Measurements from ENCODE around the gene EBNA1BP2.
"Not testable (repeated sequence)": the region's sequence is repeated elsewhere in the genome, so short reads cannot be mapped to it uniquely, and the experiment has no call there.

The EBNA1BP2 gene, protein sequence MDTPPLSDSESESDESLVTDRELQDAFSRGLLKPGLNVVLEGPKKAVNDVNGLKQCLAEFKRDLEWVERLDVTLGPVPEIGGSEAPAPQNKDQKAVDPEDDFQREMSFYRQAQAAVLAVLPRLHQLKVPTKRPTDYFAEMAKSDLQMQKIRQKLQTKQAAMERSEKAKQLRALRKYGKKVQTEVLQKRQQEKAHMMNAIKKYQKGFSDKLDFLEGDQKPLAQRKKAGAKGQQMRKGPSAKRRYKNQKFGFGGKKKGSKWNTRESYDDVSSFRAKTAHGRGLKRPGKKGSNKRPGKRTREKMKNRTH

GRCh38 chr1:43171876-43172526, at the start of gene EBNA1BP2, which contains the start of gene CFAP57:
EBNA1BP2 (minus strand) TSS chr1:43172290; CDS start chr1:43172118, 172 bp downstream.
CFAP57 (plus strand) TSS chr1:43172330; CDS start chr1:43172754, 424 bp downstream.
- in situ Hi-C loops (cut with MboI; ENCODE audit: low sequenced_read_pairs) = no loop called here

DNA sequence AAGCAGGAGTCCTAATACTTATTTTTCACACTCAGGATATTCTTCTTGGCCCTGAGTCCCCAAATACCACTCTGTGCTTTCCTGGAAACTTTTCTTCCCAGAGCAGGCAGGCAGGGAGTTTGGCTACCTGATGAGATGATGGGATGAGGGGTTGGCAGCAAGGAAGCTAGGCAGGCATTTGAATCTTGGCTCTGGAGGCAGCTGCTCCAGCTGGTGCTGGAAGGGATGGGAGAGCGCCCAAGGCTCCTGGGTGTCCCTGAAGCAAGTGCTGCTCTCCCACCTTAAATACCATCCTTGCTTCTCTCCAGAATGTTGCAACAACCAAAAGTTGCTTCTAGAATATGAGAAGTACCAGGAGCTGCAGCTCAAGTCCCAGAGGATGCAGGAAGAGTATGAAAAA, 49.7 kb upstream of the EBNA1BP2 start:
- in situ Hi-C loops (cut with MboI; ENCODE audit: low sequenced_read_pairs) = loop anchor here (10.0 kb wide), 1 partner anchor 193 kb away; no protein-coding TSS in a partner anchor

GRCh38 chr1:43220905-43221778, 49.1 kb upstream of the EBNA1BP2 start:
- in situ Hi-C loops (cut with MboI; ENCODE audit: low sequenced_read_pairs) = loop anchor here (10.0 kb wide), 1 partner anchor 194 kb away; no protein-coding TSS in a partner anchor

GRCh38 chr1:43217747-43218146, 45.7 kb upstream of the EBNA1BP2 start:
- in situ Hi-C loops (cut with MboI; ENCODE audit: low sequenced_read_pairs) = no loop called here

DNA sequence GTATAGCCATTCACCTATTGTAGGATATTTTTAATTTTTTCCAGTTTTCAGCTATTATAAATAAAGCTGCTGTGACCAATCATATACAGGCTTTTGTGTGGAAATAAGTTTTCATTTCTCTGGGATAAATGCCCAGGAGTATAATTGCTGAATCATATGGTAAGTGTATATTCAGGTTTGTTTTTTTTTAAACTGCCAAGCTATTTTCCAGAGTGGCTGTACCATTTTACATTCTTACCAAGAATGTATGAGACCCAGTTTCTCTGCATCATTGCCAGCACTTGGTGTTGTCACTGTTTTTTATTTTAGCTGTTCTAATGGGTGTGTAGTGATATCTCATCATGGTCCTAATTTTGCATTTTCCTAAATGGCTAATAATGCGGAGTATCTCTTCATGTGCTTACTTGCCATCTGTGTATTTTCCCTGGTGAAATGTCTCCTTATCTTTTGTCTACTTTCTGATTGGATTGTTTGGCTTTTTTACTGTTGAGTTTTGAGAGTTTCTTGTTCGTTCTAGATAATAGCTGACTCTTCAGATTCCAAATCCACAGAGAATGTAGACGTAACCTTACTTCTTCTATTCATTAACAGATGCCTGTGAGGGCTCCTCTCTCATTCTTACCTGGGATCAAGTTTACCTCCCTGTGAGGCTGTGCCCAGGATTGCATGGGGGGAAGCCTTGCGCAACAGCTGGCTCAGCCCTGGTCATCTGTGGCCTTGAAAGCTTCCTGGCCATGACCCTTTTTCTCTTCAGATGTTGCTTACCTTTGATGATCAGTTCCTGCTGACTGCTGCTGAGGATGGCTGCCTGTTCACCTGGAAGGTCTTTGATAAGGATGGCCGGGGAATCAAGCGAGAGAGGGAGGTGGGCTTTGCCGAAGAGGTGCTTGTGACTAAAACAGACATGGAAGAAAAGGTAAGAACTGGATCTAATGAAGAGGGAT, 42.7 kb upstream of the EBNA1BP2 start:
- in situ Hi-C loops (cut with MboI; ENCODE audit: low sequenced_read_pairs) = no loop called here

DNA sequence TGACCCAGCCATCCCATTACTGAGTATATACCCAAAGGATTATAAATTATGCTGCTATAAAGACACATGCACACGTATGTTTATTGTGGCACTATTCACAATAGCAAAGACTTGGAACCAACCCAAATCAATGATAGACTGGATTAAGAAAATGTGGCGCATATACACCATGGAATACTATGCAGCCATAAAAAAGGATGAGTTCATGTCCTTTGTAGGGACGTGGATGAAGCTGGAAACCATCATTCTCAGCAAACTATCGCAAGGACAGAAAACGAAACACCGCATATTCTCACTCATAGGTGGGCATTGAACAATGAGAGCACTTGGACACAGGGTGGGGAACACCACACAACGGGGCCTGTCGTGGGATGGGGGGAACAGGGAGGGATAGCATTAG, 36.2 kb upstream of the EBNA1BP2 start:
- in situ Hi-C loops (cut with MboI; ENCODE audit: low sequenced_read_pairs) = not testable (repeated sequence)

DNA sequence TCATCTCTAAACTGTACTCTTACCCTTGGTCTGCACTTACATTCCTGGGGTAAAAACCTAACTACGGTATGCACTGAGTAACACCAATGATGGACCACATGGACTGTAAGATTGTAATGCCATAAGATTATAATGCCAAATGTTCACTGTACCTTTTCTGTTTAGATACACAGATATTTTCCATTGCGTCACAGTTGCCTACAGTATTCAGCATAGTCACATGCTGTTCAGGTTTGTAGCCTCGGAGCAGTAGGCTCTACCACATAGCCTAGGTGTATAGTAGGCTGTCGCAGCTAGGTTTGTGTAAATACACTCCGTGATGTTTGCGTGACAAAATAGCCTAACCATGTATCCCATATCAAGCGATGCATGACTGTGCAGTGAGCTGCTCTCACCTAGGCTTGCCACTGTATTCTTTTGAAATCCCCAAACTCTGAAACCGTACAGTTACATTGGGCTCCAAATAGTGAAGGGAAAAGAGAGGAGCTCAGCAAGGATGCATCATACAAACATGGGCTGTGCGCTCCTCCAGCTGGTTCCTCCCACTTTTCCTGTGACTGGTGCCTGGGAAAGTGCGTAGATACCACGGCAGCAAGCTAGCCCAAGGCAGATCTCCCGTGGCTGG, 35.3 kb upstream of the EBNA1BP2 start:
- in situ Hi-C loops (cut with MboI; ENCODE audit: low sequenced_read_pairs) = no loop called here

DNA sequence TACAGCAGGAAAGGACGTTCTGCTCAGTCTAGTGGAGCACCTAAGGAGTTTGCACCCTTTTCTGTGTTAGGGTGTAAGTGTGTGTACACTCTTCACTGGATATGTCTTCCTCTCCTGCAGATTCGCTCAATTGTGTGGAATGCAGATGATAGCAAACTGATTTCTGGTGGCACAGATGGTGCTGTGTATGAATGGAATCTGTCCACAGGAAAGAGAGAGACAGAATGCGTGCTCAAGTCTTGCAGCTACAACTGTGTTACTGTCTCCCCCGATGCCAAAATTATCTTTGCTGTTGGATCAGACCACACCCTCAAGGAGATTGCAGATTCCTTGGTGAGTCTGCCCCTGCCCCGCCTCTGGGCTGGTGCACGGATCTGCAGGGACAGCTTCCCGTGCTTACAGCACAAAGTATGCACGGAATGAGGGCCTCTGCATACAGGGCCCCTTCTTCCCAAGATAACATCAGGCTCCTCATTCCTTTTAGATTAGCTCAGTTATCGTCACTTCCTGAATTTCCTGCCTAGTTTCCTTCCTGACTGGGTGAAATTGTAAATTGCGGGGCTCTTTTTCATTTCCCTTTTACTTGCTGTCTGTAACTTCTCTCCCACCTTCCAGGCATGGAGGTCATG, 34.6 kb upstream of the EBNA1BP2 start:
- in situ Hi-C loops (cut with MboI; ENCODE audit: low sequenced_read_pairs) = no loop called here

- in situ Hi-C loops (cut with MboI; ENCODE audit: low sequenced_read_pairs) = no loop called here
Observed at GRCh38 chr1:43205671-43206070, 33.6 kb upstream of the EBNA1BP2 start.

GRCh38 chr1:43204394-43204793, 32.3 kb upstream of the EBNA1BP2 start:
- in situ Hi-C loops (cut with MboI; ENCODE audit: low sequenced_read_pairs) = no loop called here

DNA sequence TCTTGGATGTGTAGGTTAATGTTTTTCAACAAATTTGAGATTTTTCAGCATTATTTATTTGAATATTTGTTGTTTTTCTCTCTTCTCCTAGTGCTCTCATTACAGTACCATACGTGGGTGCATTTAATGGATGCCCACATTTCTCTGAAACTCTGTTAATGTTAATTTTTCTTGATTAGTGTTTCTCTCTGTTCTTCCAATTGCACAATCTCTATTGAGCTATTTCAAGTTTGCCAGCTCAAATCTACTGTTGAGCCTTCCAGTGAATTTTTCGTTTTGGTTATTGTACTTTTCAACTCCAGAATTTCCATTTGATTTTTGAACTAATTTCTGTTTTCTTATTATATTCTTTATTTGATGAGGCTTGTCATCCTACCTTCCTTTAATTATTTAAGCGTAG, 31.8 kb upstream of the EBNA1BP2 start:
- in situ Hi-C loops (cut with MboI; ENCODE audit: low sequenced_read_pairs) = no loop called here

DNA sequence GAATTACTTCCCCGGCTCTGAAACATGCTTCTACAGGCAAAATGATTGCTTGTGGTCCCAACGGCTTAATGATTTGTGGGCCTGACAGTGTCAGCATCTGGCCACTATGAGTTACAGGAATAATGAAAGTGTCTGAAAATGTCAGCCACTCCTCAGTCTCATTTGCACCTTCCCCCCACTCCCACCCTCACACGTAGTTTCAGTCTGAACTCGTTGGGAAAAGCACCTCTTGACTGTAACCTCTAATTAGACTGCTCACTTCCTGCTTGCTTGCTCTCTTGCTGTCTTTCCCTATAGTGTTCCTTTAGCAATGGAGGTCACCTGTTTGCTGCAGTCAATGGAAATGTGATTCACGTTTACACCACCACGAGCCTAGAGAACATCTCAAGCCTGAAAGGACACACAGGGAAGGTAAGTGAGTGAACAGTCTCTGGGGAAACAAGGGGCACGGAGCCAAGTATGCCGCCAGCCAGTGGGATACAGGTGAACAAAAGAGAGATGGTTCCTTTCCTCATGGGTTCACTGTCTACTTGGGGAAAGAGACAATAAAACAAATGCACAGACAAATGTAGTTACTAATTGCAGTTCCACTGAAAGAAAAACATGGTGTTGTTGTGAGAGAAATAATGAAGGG, 27.1 kb upstream of the EBNA1BP2 start:
- in situ Hi-C loops (cut with MboI; ENCODE audit: low sequenced_read_pairs) = no loop called here

- in situ Hi-C loops (cut with MboI; ENCODE audit: low sequenced_read_pairs) = no loop called here
Observed at GRCh38 chr1:43197343-43198127, 25.4 kb upstream of the EBNA1BP2 start.

DNA sequence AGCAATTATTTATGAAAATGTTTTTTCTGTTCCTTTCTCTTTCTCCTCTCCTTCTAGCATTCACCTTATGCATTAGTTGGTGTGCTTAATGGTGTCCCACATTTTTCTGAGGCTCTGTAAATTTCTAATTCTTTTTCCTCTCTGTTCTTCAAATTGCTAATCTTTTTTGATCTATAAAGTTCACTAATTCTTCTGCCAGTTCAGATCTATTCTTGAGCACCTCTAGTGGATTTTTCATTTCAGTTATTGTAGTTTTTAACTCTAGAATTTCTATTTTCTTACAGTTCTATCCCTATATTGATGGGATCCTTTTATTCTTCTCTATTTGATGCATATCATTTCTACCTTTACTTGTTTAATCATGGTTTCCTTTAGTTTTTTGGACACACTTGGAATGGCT, 22.4 kb upstream of the EBNA1BP2 start:
- in situ Hi-C loops (cut with MboI; ENCODE audit: low sequenced_read_pairs) = no loop called here

- in situ Hi-C loops (cut with MboI; ENCODE audit: low sequenced_read_pairs) = no loop called here
Observed at GRCh38 chr1:43188106-43188505, 16.0 kb upstream of the EBNA1BP2 start.

GRCh38 chr1:43184995-43185394, 12.9 kb upstream of the EBNA1BP2 start:
- in situ Hi-C loops (cut with MboI; ENCODE audit: low sequenced_read_pairs) = no loop called here

DNA sequence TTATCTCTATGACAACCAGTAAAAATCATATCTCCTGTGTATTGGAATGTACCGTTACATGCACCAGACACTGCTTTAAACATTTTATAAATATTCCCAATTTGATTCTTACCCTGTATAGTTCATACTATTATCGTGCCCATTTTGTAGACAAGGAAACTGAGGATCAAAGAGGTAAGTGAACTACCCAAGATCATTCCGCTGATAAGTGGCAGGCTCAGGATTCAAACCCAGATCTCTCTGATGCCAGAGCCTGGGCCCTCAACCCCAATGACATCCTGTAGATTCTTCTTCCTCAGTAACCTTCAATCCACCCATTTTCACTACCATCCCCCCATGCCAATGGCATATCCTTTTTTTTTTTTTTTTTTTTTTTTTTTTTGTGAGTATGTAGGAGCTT, 12.3 kb upstream of the EBNA1BP2 start:
- in situ Hi-C loops (cut with MboI; ENCODE audit: low sequenced_read_pairs) = no loop called here

DNA sequence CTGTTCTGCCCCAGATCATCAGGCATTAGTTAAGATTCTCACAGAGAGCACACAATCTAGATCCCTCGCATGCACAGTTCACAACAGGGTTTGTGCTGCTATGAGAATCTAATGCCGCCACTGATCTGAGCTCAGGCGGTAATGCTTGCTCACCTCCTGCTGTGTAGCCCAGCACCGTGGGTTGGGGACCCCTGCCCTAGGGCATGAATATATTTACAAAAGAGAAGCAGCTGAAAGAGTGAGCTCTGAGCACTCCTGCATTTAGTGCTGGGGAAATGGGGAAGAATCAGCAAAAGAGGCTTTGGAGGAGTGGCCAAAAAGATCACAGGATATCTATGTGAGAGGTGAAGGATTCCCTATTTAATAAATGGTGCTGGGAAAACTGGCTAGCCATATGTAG, 5.6 kb upstream of the EBNA1BP2 start:
- in situ Hi-C loops (cut with MboI; ENCODE audit: low sequenced_read_pairs) = no loop called here

Measured in HL-60/S4 treated with retinoic acid at 250 ng/mL for 4 days and 3 days (cell line).